Measurements from ENCODE around the gene RIMBP3B. TPM values are rescaled to one million over a fixed set of nuclear protein-coding genes. Genes with fewer than 3 reads are reported as not detected.

RIMBP3B gene
- total RNA-seq, 1 donor from 2014 or later = 0.29 TPM

Other genes with a start within 250 kb of the RIMBP3B start
- 5.0 and 5.9 TPM in 2 replicates for gene HIC2, start 33.6 kb downstream of the RIMBP3B start, total RNA-seq
- 4.8 and 6.7 TPM in 2 replicates for gene TMEM191C, start 83.6 kb downstream of the RIMBP3B start, total RNA-seq
- 0.29 and 0.48 TPM in 2 replicates for gene RIMBP3C, start 167.7 kb downstream of the RIMBP3B start, total RNA-seq
- gene UBE2L3, start 184.0 kb downstream of the RIMBP3B start, total RNA-seq = 60.0 and 63.0 TPM in 2 replicates
- 95.5 and 128 TPM in 2 replicates for gene YDJC, start 246.3 kb downstream of the RIMBP3B start, total RNA-seq
- gene CCDC116, start 249.0 kb downstream of the RIMBP3B start, total RNA-seq = 0.38 TPM in 1 of 2 replicates, not detected in the other

All from kidney epithelial cell (primary cell).